Neural cell (in vitro differentiated cells): ENCODE data around the gene GALP. TPM values are rescaled to one million over a fixed set of nuclear protein-coding genes. Genes with fewer than 3 reads are reported as not detected.

Experiments
- H2AFZ ChIP-seq: fragments of 200-600, 300-800 bp; sonication (generic), shearing (Covaris generic); 2 replicates; pipeline ENCODE4 v1.6.0; 2014; ENCODE audit warnings: low read depth, mild to moderate bottlenecking, antibody characterized with exemption, low read length, moderate library complexity
- H3F3A ChIP-seq: fragments of 200-600 bp; shearing (Covaris generic); 2 replicates; pipeline ENCODE4 v1.6.1; 2016; ENCODE audit warnings: mild to moderate bottlenecking, moderate library complexity, mixed read lengths, antibody characterized with exemption, low read length; ENCODE audit not compliant: insufficient read depth, poor library complexity, severe bottlenecking
- H3K27ac ChIP-seq: fragments of 200-600, 300-800 bp; sonication (generic), shearing (Covaris generic); 2 replicates; pipeline ENCODE4 v1.5.1; 2014; ENCODE audit warnings: mild to moderate bottlenecking, low read length, moderate library complexity
- H3K27me3 ChIP-seq: fragments of 300-800, 200-600 bp; sonication (generic), shearing (Covaris generic); 2 replicates; pipeline ENCODE4 v1.6.0; 2014; ENCODE audit warnings: mild to moderate bottlenecking, low read depth, low read length, moderate library complexity; ENCODE audit not compliant: insufficient read depth
- H3K36me3 ChIP-seq: fragments of 300-800, 200-600 bp; sonication (generic), shearing (Covaris generic); 2 replicates; pipeline ENCODE4 v1.5.1; 2014; ENCODE audit warnings: mild to moderate bottlenecking, antibody characterized with exemption, low read length, moderate library complexity; ENCODE audit not compliant: insufficient read depth
- H3K4me2 ChIP-seq: fragments of 300-800, 200-600 bp; sonication (generic), shearing (Covaris generic); 2 replicates; pipeline ENCODE4 v1.6.0; 2014; ENCODE audit warnings: mild to moderate bottlenecking, low read length
- H3K4me3 ChIP-seq: fragments of 300-800, 200-600 bp; sonication (generic), shearing (Covaris generic); 2 replicates; pipeline ENCODE4 v1.5.1; 2014; ENCODE audit warnings: mild to moderate bottlenecking, low read length, moderate library complexity
- H3K79me2 ChIP-seq: fragments of 200-600 bp; shearing (Covaris generic); replicated peaks from 2 replicates; pipeline ENCODE4 v1.6.0; 2014; ENCODE audit warnings: mild to moderate bottlenecking, low read length, moderate library complexity; ENCODE audit not compliant: insufficient read depth
- H3K9ac ChIP-seq: fragments of 300-800, 200-600 bp; sonication (generic), shearing (Covaris generic); 2 replicates; pipeline ENCODE4 v1.6.1; 2016; ENCODE audit warnings: mild to moderate bottlenecking, low read length, mixed read lengths
- H3K9me2 ChIP-seq: fragments of 200-600 bp; shearing (Covaris generic); 2 replicates; pipeline ENCODE4 v1.6.1; 2016; ENCODE audit warnings: mild to moderate bottlenecking, low read length, mixed read lengths; ENCODE audit not compliant: insufficient read depth
- H3K9me3 ChIP-seq: fragments of 200-600, 300-800 bp; sonication (generic), shearing (Covaris generic); 2 replicates; pipeline ENCODE4 v1.6.1; 2016; ENCODE audit warnings: mild to moderate bottlenecking, mixed run types, low read length, moderate library complexity, mixed read lengths
- H4K20me1 ChIP-seq: fragments of 200-600 bp; shearing (Covaris generic); 2 replicates; pipeline ENCODE4 v1.6.1; 2016; ENCODE audit warnings: mild to moderate bottlenecking, mixed run types; ENCODE audit not compliant: insufficient read depth
- CTCF ChIP-seq: fragments of 450-650 bp; IDR thresholded peaks from 2 replicates; pipeline ENCODE4 v1.5.1; 2014; ENCODE audit warnings: antibody characterized with exemption, mild to moderate bottlenecking, moderate library complexity; ENCODE audit not compliant: poor library complexity, severe bottlenecking
- EP300 ChIP-seq: fragments of 450-650 bp; conservative IDR thresholded peaks from 2 replicates; pipeline ENCODE4 v1.6.1; 2014; ENCODE audit warnings: antibody characterized with exemption, mild to moderate bottlenecking, moderate library complexity; ENCODE audit not compliant: poor library complexity, severe bottlenecking
- EZH2 ChIP-seq: fragments of 200-600, 300-800 bp; shearing (Covaris generic), sonication (generic); IDR thresholded peaks from 2 replicates; pipeline ENCODE4 v1.6.1; 2014; ENCODE audit warnings: antibody characterized with exemption, low read length, borderline replicate concordance, mild to moderate bottlenecking; ENCODE audit not compliant: insufficient read depth, poor library complexity, severe bottlenecking
- MXI1 ChIP-seq: fragments of 450-650 bp; conservative IDR thresholded peaks from 2 replicates; pipeline ENCODE4 v1.6.1; 2014; ENCODE audit warnings: antibody characterized with exemption, mild to moderate bottlenecking; ENCODE audit not compliant: poor library complexity, severe bottlenecking
- POLR2AphosphoS5 ChIP-seq: IDR thresholded peaks from 2 replicates; pipeline ENCODE4 v1.6.1; 2012
- RAD21 ChIP-seq: fragments of 450-650 bp; conservative IDR thresholded peaks from 2 replicates; pipeline ENCODE4 v1.6.1; 2014; ENCODE audit warnings: antibody characterized with exemption, mild to moderate bottlenecking, moderate library complexity
- REST ChIP-seq: IDR thresholded peaks from 2 replicates; pipeline ENCODE4 v1.6.1; 2012; ENCODE audit warnings: borderline replicate concordance
- SMC3 ChIP-seq: fragments of 450-650 bp; conservative IDR thresholded peaks from 2 replicates; pipeline ENCODE4 v1.6.1; 2014; ENCODE audit warnings: antibody characterized with exemption, mild to moderate bottlenecking, moderate library complexity; ENCODE audit not compliant: poor library complexity
- TAF1 ChIP-seq: IDR thresholded peaks from 2 replicates; pipeline ENCODE4 v1.6.1; 2012; ENCODE audit warnings: low read depth
- polyA plus RNA-seq: library from polyadenylated mRNA; depleted of rRNA; stranded (reverse); fragments of >200 nt; gene quantifications from 2 replicates; pipeline ENCODE4 v1.2.3, GENCODE V29; 2014

Gene GALP
- polyA plus RNA-seq, 1 donor from 2014 or later, result not detected

GRCh38 chr19:56132316-56132822 is 43.4 kb upstream of the GALP start:
- Histone ChIP-seq H3K4me2 (no peak overlapping the region), H3K9me3 (no peaks in the 10 kb centered on the region), H3K36me3 (no peaks in the 10 kb centered on the region), H3K79me2 (no peaks in the 10 kb centered on the region), H3K27me3 (no peaks in the 10 kb centered on the region), H3K27ac (no peak overlapping the region), H3K9ac (no peak overlapping the region), H3F3A (no peaks in the 10 kb centered on the region), H4K20me1 (no peaks in the 10 kb centered on the region), H3K9me2 (no peaks in the 10 kb centered on the region), H2AFZ (no peak overlapping the region), H3K4me3 (no peak overlapping the region)
- no peak for TF ChIP-seq SMC3
- no peak for TF ChIP-seq REST
- TF ChIP-seq CTCF, result no peak
- TF ChIP-seq EZH2, result no peak
- TF ChIP-seq MXI1, result no peak
- TF ChIP-seq RAD21, result no peak
- TF ChIP-seq TAF1, result no peak
- no peak for TF ChIP-seq POLR2AphosphoS5
- TF ChIP-seq EP300, result no peak

GRCh38 chr19:56133858-56134653 is 41.8 kb upstream of the GALP start:
- no peak overlapping the region for H3K4me3 ChIP-seq
- no peaks in the 10 kb centered on the region for H3K9me2 ChIP-seq
- H3K9ac ChIP-seq, result no peak overlapping the region
- no peaks in the 10 kb centered on the region for H4K20me1 ChIP-seq
- H2AFZ ChIP-seq, result no peak overlapping the region
- H3K79me2 ChIP-seq, result no peaks in the 10 kb centered on the region
- H3K27me3 ChIP-seq, result no peaks in the 10 kb centered on the region
- no peak overlapping the region for H3K4me2 ChIP-seq
- H3K36me3 ChIP-seq, result no peaks in the 10 kb centered on the region
- no peaks in the 10 kb centered on the region for H3K9me3 ChIP-seq
- H3F3A ChIP-seq, result no peaks in the 10 kb centered on the region
- H3K27ac ChIP-seq, result no peak overlapping the region
- TF ChIP-seq MXI1 (no peak), REST (no peak), SMC3 (no peak), TAF1 (no peak), EP300 (no peak), CTCF (no peak), EZH2 (no peak), POLR2AphosphoS5 (no peak), RAD21 (no peak)
